PC-3 (cell line): ENCODE measurements around the gene RPS2. TPM values are rescaled to one million over a fixed set of nuclear protein-coding genes. Genes with fewer than 3 reads are reported as not detected.

Experiments used
- ATAC-seq: fragments of 200-7000 bp; cut with Tn5 transposase; 2 replicates; pipeline ENCODE4 v1.9.1; 2020; ENCODE audit warnings: mild to moderate bottlenecking, moderate library complexity
- BruUV-seq: library from RNA; stranded (reverse); fragments of 400-500 nt; replicated peaks from 2 replicates; lab custom pipeline; 2021; lab: Mats Ljungman, UMichigan
- CTCF ChIA-PET: fragments of 300-600 bp; sonication (Branson Sonifier 250); formaldehyde crosslinking; loops from one replicate; lab custom pipeline; 2022; ENCODE audit warnings: antibody characterized with exemption; lab: Charles Lee
- POLR2A ChIA-PET: fragments of 300-600 bp; sonication (Branson Sonifier 250); formaldehyde crosslinking; loops from one replicate; lab custom pipeline; 2022; ENCODE audit warnings: antibody characterized with exemption; ENCODE audit not compliant: unreplicated experiment; lab: Charles Lee
- DNase-seq: peaks from one replicate; pipeline ENCODE4 v3.0.0-alpha.2; 2015
- H2AFZ ChIP-seq: fragments of 300-600 bp; sonication (generic); 2 replicates; pipeline ENCODE4 v1.6.0; 2016; ENCODE audit warnings: antibody characterized with exemption, low read length
- H3F3A ChIP-seq: fragments of 300-600 bp; sonication (generic); one replicate; pipeline ENCODE4 v1.6.0; 2017; ENCODE audit warnings: antibody characterized with exemption, low read length, control low read depth, mild to moderate bottlenecking; ENCODE audit not compliant: unreplicated experiment
- H3K27ac ChIP-seq: fragments of 300-600 bp; sonication (generic); 2 replicates; pipeline ENCODE4 v1.5.1; 2016; ENCODE audit warnings: mild to moderate bottlenecking, low read length
- H3K27me3 ChIP-seq: fragments of 300-600 bp; sonication (generic); 2 replicates; pipeline ENCODE4 v1.6.1; 2016; ENCODE audit warnings: low read length, mixed read lengths
- H3K36me3 ChIP-seq: fragments of 300-600 bp; sonication (generic); 2 replicates; pipeline ENCODE4 v1.6.1; 2016; ENCODE audit warnings: low read depth, mixed run types, low read length, mixed read lengths
- H3K4me1 ChIP-seq: fragments of 300-600 bp; sonication (generic); 2 replicates; pipeline ENCODE4 v1.5.1; 2016; ENCODE audit warnings: low read length; ENCODE audit not compliant: insufficient read depth
- H3K4me2 ChIP-seq: fragments of 300-600 bp; sonication (generic); 2 replicates; pipeline ENCODE4 v1.6.0; 2016; ENCODE audit warnings: low read length
- H3K4me3 ChIP-seq: fragments of 300-600 bp; sonication (generic); 2 replicates; pipeline ENCODE4 v1.5.1; 2016; ENCODE audit warnings: mild to moderate bottlenecking, low read length, mixed read lengths
- H3K79me2 ChIP-seq: fragments of 300-600 bp; sonication (generic); 2 replicates; pipeline ENCODE4 v1.6.1; 2017; ENCODE audit warnings: low read length, mixed read lengths
- H3K9ac ChIP-seq: fragments of 300-600 bp; sonication (generic); 2 replicates; pipeline ENCODE4 v1.6.0; 2016; ENCODE audit warnings: mild to moderate bottlenecking, low read length
- H3K9me2 ChIP-seq: fragments of 300-600 bp; sonication (generic); replicated peaks from 2 replicates; pipeline ENCODE4 v1.6.1; 2016; ENCODE audit warnings: mixed run types, low read length, mixed read lengths
- H3K9me3 ChIP-seq: fragments of 300-600 bp; sonication (generic); 2 replicates; pipeline ENCODE4 v1.6.1; 2016; ENCODE audit warnings: low read length, mixed read lengths
- H4K20me1 ChIP-seq: fragments of 300-600 bp; sonication (generic); 2 replicates; pipeline ENCODE4 v1.6.1; 2016; ENCODE audit warnings: low read length, mixed read lengths
- CTCF ChIP-seq: fragments of 300-600 bp; sonication (generic); conservative IDR thresholded peaks from 2 replicates; pipeline ENCODE4 v1.5.1; 2017; ENCODE audit warnings: antibody characterized with exemption, low read depth, mild to moderate bottlenecking, low read length
- EZH2 ChIP-seq: fragments of 300-600 bp; sonication (generic); IDR thresholded peaks from one replicate; pipeline ENCODE4 v1.6.1; 2017; ENCODE audit warnings: antibody characterized with exemption, mild to moderate bottlenecking, low read length; ENCODE audit not compliant: unreplicated experiment
- EZH2phosphoT487 ChIP-seq: fragments of 300-600 bp; sonication (generic); IDR thresholded peaks from 2 replicates; pipeline ENCODE4 v1.6.1; 2018; ENCODE audit warnings: mild to moderate bottlenecking, antibody characterized with exemption, low read length, borderline replicate concordance
- intact Hi-C: fragments of 100-400 bp; cut with micrococcal nuclease; formaldehyde crosslinking; loops from 2 replicates; pipeline ENCODE4 v1.9.0; 2023
- total RNA-seq: library from RNA; depleted of rRNA; stranded (reverse); fragments of >200 nt; gene quantifications from 2 replicates; pipeline ENCODE4 v1.2.3, GENCODE V29; 2014

Gene RPS2
- total RNA-seq, 1 experiment from 2014 or later: 2,234 TPM

- no peaks in the 10 kb centered on the region for H3K9me3 ChIP-seq
- H3K27ac ChIP-seq: no peak within 1 kb of the TSS
- no peaks in the 10 kb centered on the region for H3K79me2 ChIP-seq
- no peak within 1 kb of the TSS for H2AFZ ChIP-seq
- POLR2A ChIA-PET: no interaction called here
- DNase-seq (no peak), ATAC-seq (no peak)
- CTCF ChIA-PET: no interaction called here
- H3K9ac ChIP-seq: no peak within 1 kb of the TSS
- H3K27me3 ChIP-seq: peaks cover 36% of the 10 kb centered on the region
- no peaks in the 10 kb centered on the region for H3F3A ChIP-seq
- intact Hi-C loops: no loop called here
- no peaks in the 10 kb centered on the region for H4K20me1 ChIP-seq
- no TSS peak for BruUV-seq
- TF ChIP-seq EZH2 (no peak), EZH2phosphoT487 (no peak), CTCF (no peak)
- H3K4me1 ChIP-seq: peaks cover 7% of the 10 kb centered on the region
- H3K4me2 ChIP-seq: no peak within 1 kb of the TSS
- no peaks in the 10 kb centered on the region for H3K9me2 ChIP-seq
- no peak within 1 kb of the TSS for H3K4me3 ChIP-seq
- no peaks in the 10 kb centered on the region for H3K36me3 ChIP-seq
These were observed 46.0 kb downstream of the RPS2 start, which contains the start of gene HS3ST6 for GRCh38 chr16:1918351-1919326. Gene HS3ST6, minus strand, starts transcription at chr16:1918415. Its CDS starts 92 bp downstream, at chr16:1918323.

GRCh38 chr16:1917665-1918350, 46.8 kb downstream of the RPS2 start:
- no peaks in the 10 kb centered on the region for H3F3A ChIP-seq
- H3K4me2 ChIP-seq: no peak overlapping the region
- no peaks in the 10 kb centered on the region for H3K9me2 ChIP-seq
- no peaks in the 10 kb centered on the region for H3K9me3 ChIP-seq
- H3K36me3 ChIP-seq: no peaks in the 10 kb centered on the region
- TF ChIP-seq EZH2 (peak; percentile 86), CTCF (no peak), EZH2phosphoT487 (peak; percentile 56; the same call in 1 of the 2 replicates)
- no peak overlapping the region for H3K27ac ChIP-seq
- ChIA-PET POLR2A (no interaction called here), CTCF (no interaction called here)
- no peak overlapping the region for H2AFZ ChIP-seq
- no peaks in the 10 kb centered on the region for H3K79me2 ChIP-seq
- peaks cover 11% of the 10 kb centered on the region for H3K4me1 ChIP-seq
- H3K4me3 ChIP-seq: no peak overlapping the region
- no TSS peak for BruUV-seq
- H3K9ac ChIP-seq: no peak overlapping the region
- H4K20me1 ChIP-seq: no peaks in the 10 kb centered on the region
- H3K27me3 ChIP-seq: peaks cover 36% of the 10 kb centered on the region
- ATAC-seq (no peak), DNase-seq (no peak)
- intact Hi-C loops: no loop called here
